A673 (cell line): ENCODE measurements around the gene ITGB3. TPM values are rescaled to one million over a fixed set of nuclear protein-coding genes. Genes with fewer than 3 reads are reported as not detected.
A peak's percentile ranks its signal among the peaks of the same experiment; 100 is the strongest.

Experiments used
- BruUV-seq: library from RNA; stranded (reverse); fragments of 400-500 nt; replicated peaks from 2 replicates; lab custom pipeline; 2021; lab: Mats Ljungman, UMichigan
- CTCF ChIA-PET: fragments of 300-600 bp; sonication (Branson Sonifier 250); formaldehyde crosslinking; loops from one replicate; lab custom pipeline; 2022; ENCODE audit warnings: antibody characterized with exemption; lab: Charles Lee
- POLR2A ChIA-PET: fragments of 300-600 bp; sonication (Branson Sonifier 250); formaldehyde crosslinking; loops from one replicate; lab custom pipeline; 2022; ENCODE audit warnings: antibody characterized with exemption; ENCODE audit not compliant: low non-redundant PET; lab: Charles Lee
- DNase-seq: peaks from one replicate; pipeline ENCODE4 v3.0.0-alpha.2; 2015; ENCODE audit warnings: low spot score
- H3K27ac ChIP-seq: fragments of 200-600 bp; sonication (generic); 2 replicates; pipeline ENCODE4 v1.5.1; 2016; ENCODE audit warnings: mixed run types, low read depth, mild to moderate bottlenecking, mixed read lengths, antibody characterized with exemption, low read length; ENCODE audit not compliant: poor library complexity, severe bottlenecking
- H3K27me3 ChIP-seq: fragments of 200-600 bp; sonication (generic); replicated peaks from 2 replicates; pipeline ENCODE4 v1.6.1; 2017; ENCODE audit warnings: mixed run types, low read depth, mild to moderate bottlenecking, mixed read lengths, antibody characterized with exemption, low read length; ENCODE audit not compliant: insufficient read depth, poor library complexity
- H3K36me3 ChIP-seq: fragments of 200-600 bp; sonication (generic); 2 replicates; pipeline ENCODE4 v1.6.1; 2016; ENCODE audit warnings: mixed run types, mild to moderate bottlenecking, mixed read lengths, antibody characterized with exemption, low read length; ENCODE audit not compliant: insufficient read depth, poor library complexity, severe bottlenecking
- H3K4me1 ChIP-seq: fragments of 200-600 bp; sonication (generic); 2 replicates; pipeline ENCODE4 v1.6.1; 2017; ENCODE audit warnings: mixed run types, mild to moderate bottlenecking, mixed read lengths, antibody characterized with exemption, low read length; ENCODE audit not compliant: insufficient read depth, poor library complexity, severe bottlenecking
- H3K4me3 ChIP-seq: fragments of 200-600 bp; sonication (generic); 2 replicates; pipeline ENCODE4 v1.5.1; 2016; ENCODE audit warnings: low read depth, mixed run types, mild to moderate bottlenecking, mixed read lengths, low read length; ENCODE audit not compliant: poor library complexity, severe bottlenecking
- H3K9me3 ChIP-seq: fragments of 200-600 bp; sonication (generic); 2 replicates; pipeline ENCODE4 v1.6.1; 2016; ENCODE audit warnings: mixed run types, low read depth, mild to moderate bottlenecking, mixed read lengths, antibody characterized with exemption, low read length; ENCODE audit not compliant: poor library complexity, severe bottlenecking
- CTCF ChIP-seq: fragments of 300-800, 200-600 bp; sonication (generic); conservative IDR thresholded peaks from 2 replicates; pipeline ENCODE4 v1.5.1; 2017; ENCODE audit warnings: low read depth, mild to moderate bottlenecking, antibody characterized with exemption, low read length, moderate library complexity, mixed read lengths
- EZH2 ChIP-seq: fragments of 200-600 bp; sonication (generic); IDR thresholded peaks from 2 replicates; pipeline ENCODE4 v1.6.1; 2017; ENCODE audit warnings: borderline replicate concordance, low read depth, mild to moderate bottlenecking, mixed read lengths, antibody characterized with exemption, low read length; ENCODE audit not compliant: poor library complexity, severe bottlenecking
- intact Hi-C: fragments of 100-400 bp; cut with micrococcal nuclease; formaldehyde crosslinking; loops from one replicate; pipeline ENCODE4 v1.10.0; 2022; ENCODE audit not compliant: unreplicated experiment
- total RNA-seq: library from RNA; stranded (reverse); gene quantifications from 2 replicates; pipeline ENCODE4 v1.2.3, GENCODE V29; 2021

ITGB3 gene
- total RNA-seq, 1 experiment from 2014 or later, result not detected

GRCh38 chr17:47323382-47324223 lies 70.0 kb downstream of the ITGB3 start, which contains the start of gene EFCAB13:
EFCAB13 (plus strand) TSS chr17:47323955; CDS start chr17:47328354, 4,399 bp downstream.
- TF ChIP-seq EZH2 (no peak), CTCF (no peak)
- no peaks in the 10 kb centered on the region for H3K36me3 ChIP-seq
- peak within 1 kb of the TSS; percentile 36 for H3K4me3 ChIP-seq
- POLR2A ChIA-PET, result no interaction called here
- no TSS peak for BruUV-seq
- CTCF ChIA-PET, result no interaction called here
- DNase-seq, result peak; percentile 62
- no peaks in the 10 kb centered on the region for H3K27me3 ChIP-seq
- H3K4me1 ChIP-seq, result no peaks in the 10 kb centered on the region
- no peak within 1 kb of the TSS for H3K27ac ChIP-seq
- intact Hi-C loops, result no loop called here
- H3K9me3 ChIP-seq, result peaks cover 6% of the 10 kb centered on the region

GRCh38 chr17:47324224-47325020 lies 70.8 kb downstream of the ITGB3 start:
- intact Hi-C loops, result no loop called here
- Histone ChIP-seq H3K36me3 (no peaks in the 10 kb centered on the region), H3K27ac (no peak overlapping the region), H3K9me3 (peaks cover 6% of the 10 kb centered on the region), H3K4me1 (no peaks in the 10 kb centered on the region), H3K4me3 (peak overlapping the region; percentile 36), H3K27me3 (no peaks in the 10 kb centered on the region)
- POLR2A ChIA-PET, result no interaction called here
- TF ChIP-seq EZH2 (no peak), CTCF (no peak)
- no TSS peak for BruUV-seq
- no peak for DNase-seq
- CTCF ChIA-PET, result no interaction called here

- no peak for DNase-seq
- peaks cover 6% of the 10 kb centered on the region for H3K9me3 ChIP-seq
- no peaks in the 10 kb centered on the region for H3K4me1 ChIP-seq
- H3K27ac ChIP-seq, result no peak overlapping the region
- BruUV-seq, result no TSS peak
- H3K4me3 ChIP-seq, result no peak overlapping the region
- H3K27me3 ChIP-seq, result no peaks in the 10 kb centered on the region
- intact Hi-C loops, result no loop called here
- TF ChIP-seq EZH2 (no peak), CTCF (no peak)
- no peaks in the 10 kb centered on the region for H3K36me3 ChIP-seq
- ChIA-PET CTCF (no interaction called here), POLR2A (no interaction called here)
Measured at GRCh38 chr17:47325176-47325575, 71.5 kb downstream of the ITGB3 start.
